Occipital lobe (tissue), 2 donors: ENCODE results near the gene SCGB3A1. TPM values are rescaled to one million over a fixed set of nuclear protein-coding genes. Genes with fewer than 3 reads are reported as not detected.

Source experiments
- DNase-seq: peaks from one replicate; lab custom pipeline; 2025; lab: John Stamatoyannopoulos, UW
- total RNA-seq: library from RNA; depleted of rRNA; stranded (reverse); fragments of >200 nt; gene quantifications from one replicate; pipeline ENCODE4 v1.2.3, GENCODE V29; 2014

The SCGB3A1 gene
- total RNA-seq, 1 donor from 2014 or later = not detected

DNA sequence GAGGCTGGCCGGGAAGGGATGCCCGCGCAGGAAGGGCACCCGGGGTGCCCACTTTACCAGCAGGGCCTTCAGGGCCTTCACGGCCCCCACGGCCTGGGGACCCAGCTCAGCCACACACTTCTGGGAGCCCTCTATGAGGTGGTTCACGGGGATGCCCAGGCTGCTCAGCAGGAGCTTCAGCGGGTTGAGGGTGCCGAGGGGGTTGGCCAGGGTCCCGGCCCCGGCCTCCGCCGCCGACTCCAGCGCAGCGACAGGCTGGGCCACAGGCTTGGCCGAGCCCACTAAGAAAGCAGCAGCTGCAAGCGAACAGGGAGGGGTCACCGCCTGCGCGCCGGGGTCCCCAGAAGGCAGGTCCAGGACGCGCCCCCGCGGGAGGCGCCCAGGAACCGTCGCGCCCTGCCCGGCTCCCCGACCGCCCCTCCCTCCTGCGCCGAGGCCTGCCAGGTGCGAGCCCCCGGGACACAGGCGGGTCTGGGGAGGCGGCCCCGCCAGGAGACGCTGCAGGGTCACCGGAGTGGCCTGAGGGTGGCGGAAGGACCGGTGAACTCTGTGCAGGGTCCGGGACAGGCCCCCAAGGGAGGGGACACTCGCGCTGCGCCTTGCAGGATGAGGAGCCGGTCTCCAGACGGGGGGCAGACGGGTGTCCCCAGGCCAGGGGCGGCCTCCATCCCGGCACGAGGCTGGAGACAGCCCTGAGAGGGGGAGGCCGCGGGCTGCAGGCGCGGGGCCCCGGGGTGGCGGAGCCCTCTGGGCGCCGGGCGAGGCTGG is 572 bp downstream of the SCGB3A1 start:
- no peak for DNase-seq

DNA sequence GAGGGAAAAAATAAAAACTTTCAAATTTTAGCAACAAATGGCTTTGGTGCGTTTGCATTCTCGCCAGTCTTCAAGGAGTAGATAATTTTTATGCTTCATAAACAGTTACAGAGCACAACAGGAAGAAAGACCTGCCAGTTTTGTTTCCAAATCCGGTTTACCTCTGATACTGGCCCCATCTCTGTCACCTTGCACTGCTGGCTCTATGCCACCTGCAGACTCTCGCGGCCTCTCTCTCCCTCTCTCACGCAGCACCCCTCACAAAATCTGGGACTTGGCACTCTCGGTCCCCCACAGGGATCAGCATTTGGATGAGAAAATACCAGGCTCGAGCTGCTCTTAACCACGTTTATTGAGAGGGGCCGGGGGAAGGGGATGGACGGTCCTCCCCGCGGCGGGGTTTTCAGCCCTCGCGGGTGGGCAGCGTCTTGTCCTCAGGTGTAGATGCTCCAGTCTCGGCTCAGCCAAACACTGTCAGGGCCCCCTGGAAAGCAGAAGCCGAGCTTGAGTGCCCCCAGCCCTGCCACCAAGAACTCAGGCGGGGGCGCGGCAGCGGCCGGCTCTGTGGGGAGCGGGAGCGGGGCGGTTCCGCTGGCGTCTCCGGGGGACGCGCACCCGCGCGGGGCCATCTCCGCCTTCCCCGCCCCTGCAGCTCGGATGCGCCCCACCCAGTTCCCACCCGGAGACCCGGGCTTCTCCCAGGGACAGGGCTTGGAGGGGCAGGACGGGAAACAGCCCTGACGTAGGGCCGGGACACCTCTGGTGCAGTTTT is 1.3 kb downstream of the SCGB3A1 start:
- no peak for DNase-seq

DNA sequence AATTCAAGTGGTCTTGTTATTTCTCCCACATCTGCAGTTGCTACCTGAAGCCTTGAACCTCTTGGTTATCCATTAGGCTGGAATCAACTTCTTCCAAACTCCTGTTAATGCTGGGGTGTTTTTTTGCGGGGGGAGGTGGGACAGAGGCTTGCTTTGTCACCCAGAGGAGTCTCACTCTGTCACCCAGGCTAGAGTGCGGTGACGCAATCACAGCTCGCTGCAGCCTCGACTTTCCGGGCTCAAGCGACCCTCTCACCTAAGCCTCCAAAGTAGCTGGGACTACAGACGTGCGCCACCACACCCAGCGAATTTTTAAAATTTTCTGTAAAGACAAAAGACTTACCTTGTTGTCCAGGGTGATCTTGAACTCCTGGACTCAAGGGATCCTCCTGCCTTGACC is 4.4 kb downstream of the SCGB3A1 start:
- DNase-seq = no peak

DNA sequence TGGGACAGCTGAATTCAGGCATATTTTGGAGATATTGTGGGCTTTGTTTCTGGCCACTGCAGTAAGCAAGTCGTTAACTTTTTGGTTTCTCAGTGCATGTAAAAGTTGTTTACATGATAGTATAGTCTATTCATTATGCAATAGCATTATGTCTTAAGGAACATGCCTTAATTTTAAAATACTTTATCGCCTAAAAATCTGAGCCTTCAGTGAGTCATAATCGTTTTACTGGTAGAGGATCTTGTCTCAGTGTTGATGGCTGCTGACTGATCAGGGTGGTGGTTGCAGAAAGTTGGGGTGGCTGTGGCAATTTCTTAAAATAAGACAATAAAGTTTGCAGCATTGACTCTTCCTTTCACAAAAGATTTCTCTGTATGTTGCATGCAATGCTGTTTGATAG is 5.1 kb downstream of the SCGB3A1 start:
- no peak for DNase-seq

DNA sequence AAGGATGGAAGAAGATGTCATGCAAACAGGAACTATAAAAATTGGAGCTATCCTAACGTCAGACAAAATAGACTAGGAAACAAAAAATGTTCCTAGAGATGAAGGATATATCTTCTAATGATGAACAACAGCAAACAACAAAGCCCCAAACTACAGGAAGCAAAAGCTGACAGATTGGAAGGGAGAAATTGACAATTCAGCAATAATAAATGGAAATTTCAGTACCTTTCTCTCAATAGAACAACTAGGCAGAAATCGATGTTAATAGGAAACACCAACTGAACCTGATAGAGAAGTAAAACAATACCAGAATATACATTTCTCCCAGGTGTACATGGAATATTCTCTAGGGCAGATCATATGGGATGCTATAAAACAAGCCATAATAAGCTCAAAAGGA is 7.6 kb downstream of the SCGB3A1 start:
- no peak for DNase-seq

DNA sequence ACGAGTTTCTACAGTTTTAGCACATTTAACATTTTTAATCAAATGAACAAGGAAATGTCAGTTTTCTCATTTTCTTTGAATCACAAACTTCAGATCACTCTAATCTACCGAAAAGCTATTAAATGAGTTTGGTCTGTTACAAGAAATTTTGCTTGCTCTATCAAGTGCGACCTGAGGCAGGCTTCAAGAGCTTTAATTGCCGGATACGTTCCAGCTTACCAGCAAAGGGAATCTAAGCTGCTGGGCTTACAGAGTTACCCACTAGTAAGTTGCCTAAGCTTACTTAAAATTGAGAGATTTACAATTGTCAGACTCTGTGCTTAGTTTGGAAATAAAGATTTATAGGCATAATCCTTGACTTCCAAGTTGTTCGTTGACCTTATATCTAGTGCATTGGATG is 10.6 kb downstream of the SCGB3A1 start:
- DNase-seq = no peak

DNA sequence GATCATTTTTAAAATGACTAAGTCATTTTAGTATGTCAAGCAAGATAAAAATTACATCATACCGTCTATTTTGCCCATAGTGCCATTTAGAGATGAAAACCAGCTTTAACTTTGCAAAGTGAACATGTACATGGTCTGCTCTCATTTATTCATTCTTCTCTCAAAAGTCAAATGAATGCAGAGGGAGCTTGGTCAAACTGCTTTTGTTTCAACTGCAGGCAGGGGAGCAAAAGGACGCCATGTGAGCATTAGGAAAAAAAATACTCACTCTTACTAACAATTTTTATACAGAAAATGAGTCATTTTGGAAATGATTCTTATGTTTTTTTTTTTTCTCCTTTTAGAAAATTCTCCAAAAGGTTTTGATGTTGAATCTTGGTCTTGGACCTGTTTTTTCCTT is 15.7 kb downstream of the SCGB3A1 start:
- DNase-seq = no peak

DNA sequence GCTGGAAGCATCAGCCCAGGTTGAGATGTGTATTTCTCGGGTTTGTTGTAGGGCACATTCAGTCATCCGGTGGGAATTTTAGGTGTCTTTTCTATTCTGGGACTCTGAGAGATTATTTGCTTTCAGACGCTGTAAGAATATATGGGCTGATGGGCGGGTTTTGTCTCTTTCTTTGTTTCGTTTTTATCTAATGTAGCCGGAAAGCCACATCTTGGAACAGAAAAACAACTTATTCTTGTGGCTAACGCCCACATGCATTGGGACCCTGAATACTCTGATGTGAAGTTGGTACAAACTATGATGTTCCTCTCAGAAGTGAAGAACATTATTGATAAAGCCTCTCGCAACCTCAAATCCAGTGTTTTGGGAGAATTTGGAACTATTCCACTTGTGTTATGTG is 22.4 kb downstream of the SCGB3A1 start:
- DNase-seq = no peak

DNA sequence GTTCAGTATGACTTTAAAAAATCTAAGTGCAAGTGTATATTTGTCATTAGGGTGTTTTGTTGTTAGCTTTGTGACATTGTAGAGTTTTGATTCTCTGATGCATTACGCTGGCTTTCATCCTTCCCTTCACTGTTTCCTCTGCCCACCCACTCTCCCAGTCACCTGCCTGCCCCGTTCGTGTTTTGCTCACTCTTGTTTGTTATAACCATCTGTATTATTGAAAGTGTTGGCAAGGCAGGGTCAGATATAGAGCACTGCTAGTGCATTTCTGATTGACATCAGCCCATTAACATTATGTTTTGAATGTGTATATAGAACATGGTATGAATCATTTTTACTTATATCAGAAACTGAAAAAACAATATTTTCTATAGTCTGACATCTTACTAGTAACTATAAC is 27.3 kb downstream of the SCGB3A1 start:
- DNase-seq = no peak

DNA sequence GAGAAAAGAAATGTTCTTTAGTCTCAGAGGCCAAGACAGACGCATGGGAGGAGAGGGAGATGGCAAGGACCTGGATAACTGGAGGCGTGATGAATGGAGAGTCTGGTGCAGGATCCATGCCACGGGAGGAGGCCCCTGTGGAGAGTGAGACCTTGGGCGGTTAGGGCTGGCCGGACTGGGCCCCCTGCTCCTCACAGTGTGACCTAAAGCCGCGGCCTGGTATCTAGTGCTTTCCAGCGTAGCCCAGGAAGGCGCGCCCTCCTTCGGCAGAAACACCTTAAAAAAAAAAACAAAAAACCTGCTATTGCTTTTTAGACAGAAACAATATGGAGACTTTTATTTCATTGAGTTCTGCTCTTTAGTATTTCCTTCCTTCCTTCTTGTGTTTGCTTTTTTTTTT is 33.1 kb downstream of the SCGB3A1 start:
- no peak for DNase-seq

DNA sequence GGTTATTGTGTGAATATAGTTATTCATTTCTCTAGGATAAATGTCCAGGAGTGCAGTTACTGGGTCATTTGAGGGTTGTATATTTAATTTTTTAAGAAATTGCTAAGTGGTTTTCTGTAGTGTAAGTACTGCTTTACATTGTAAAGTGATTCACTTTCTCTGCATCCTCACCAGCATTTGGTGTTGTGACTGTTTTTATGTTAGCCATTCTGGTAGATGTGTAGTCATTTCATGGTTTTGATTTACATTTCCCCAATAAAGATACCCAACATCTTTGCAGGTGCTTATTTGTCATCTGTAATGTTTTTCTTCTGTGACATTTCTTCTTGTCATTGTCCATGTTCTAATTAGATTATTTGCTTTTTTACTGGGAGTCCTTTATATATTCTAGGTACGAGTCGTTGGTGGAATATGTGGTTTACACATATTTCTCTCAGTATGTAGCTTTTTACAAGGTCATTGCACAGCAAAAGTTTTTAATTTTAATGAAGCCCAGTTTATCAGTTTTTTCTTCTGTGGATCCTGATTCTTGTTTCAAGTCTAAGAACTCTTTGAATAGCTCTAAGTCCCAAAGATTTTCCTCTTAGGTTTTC is 34.0 kb downstream of the SCGB3A1 start:
- no peak for DNase-seq

DNA sequence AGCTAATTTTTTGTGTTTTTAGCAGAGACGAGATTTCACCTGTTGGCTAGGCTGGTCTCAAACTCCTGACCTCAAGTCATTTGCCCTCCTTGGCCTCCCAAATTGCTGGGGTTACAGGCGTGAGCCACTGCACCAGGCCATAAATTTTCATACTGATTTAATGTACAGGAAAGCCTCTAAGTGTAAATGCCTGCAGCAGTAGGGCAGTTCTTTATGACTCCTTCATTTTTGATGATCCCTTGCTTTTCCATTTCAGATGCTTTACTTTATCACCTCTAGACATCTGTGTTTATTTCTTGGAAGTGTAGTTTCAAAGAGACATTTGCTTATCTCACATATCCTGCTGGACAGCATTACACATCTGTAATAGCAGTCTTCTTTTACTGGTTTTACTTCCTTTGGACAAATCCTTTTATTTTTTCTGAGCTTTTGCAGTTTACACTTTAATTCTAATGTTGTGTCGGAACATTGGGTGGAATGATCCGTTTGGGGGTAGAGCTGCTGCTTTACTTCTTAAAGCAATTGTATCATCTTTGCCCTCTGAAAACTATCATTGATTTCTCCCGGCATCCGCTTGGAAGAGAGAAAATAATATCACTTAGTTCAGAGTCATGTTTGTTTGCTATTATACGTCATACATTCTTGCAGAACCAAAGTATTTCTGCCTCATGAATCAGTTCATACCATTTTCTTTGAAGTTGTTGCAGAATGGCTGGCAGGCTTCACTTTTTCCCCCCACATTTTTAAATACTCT is 36.0 kb downstream of the SCGB3A1 start:
- no peak for DNase-seq

DNA sequence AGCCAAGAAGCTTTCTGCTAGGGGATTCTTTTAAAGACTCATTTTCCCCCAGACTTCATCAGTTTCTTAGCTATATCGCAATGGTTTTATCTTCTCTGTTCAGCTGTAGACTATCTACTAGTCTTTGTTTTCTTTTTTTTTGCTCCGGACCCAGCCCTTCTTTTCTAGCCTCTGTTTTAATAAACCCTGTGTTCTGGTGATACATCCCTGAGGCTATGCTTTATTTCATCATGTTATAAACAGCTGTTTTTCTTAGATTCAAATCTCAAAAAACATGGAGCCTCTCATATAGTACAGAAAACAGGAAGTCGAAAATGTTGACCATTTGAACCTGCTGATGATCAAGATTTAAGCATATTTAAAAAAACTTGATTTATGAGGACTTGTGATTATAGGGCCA is 37.8 kb downstream of the SCGB3A1 start:
- DNase-seq = no peak

DNA sequence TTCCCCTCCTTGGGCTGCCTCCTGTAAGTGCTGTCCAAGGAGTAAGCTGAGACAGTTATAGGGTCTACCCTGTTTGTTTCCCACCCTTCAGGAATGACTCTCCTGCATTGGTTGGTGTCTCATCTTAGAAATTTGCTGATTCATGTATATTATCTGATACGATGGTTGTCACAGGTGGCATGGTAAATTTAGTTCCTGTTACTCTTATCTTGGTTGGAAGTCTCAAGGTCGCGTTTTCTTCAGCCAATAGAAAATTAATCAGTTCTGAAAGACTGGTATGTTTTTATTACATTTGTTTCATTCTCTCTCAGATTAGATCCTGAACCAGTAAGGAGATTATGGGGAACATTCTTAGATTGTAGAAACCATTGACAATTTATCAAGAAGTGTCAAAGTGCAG is 42.7 kb downstream of the SCGB3A1 start:
- no peak for DNase-seq

DNA sequence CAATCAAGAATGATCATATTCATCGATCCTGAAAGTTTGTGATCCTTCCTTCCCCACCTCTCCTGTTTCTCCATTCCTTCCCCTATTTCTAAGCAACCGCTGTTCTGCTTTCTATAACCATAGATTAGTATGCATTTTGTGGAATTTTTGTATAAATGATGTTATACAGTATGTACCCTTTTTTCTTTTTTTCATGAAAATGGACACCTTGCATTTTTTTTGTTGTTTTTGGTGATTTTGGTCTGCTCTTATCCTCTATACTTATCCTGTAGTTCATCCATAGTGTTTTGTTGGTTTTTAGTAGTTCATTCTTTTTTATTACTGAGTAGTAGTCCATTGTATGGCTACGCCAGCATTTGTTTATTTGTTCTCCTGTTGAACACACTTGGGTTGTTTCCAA is 46.1 kb downstream of the SCGB3A1 start:
- DNase-seq = no peak

DNA sequence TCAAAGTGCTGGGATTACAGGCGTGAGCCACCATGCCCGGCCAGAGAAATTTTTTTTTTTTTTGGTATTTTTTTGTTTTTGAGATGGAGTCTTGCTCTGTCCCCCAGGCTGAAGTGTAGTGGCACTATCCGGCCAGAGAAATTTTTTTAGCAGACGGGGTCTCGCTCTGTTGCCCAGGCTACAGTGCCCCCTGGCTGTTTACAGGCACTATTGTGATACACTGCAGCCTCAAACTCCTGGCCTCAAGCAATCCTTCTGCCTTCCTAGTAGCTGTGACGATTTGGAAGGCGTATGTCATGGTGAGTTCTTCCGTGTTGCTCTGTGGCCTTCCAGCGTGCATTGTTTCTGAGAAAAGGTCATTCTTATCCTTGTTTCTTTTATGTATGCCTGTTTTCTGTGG is 49.6 kb downstream of the SCGB3A1 start:
- no peak for DNase-seq

Other genes with a start within 250 kb of the SCGB3A1 start
- 11.4 TPM for gene GFPT2, start 238.2 kb downstream of the SCGB3A1 start, total RNA-seq
- 52.4 TPM for gene CNOT6, start 97.1 kb downstream of the SCGB3A1 start, total RNA-seq
- 2.3 TPM for gene FLT4, start 58.1 kb upstream of the SCGB3A1 start, total RNA-seq
- not detected for gene OR2Y1, start 148.6 kb upstream of the SCGB3A1 start, total RNA-seq
- 28.7 TPM for gene MGAT1, start 211.3 kb upstream of the SCGB3A1 start, total RNA-seq